Large intestine (tissue), 3 donors: ENCODE results near the gene TMEM245. TPM values are rescaled to one million over a fixed set of nuclear protein-coding genes. Genes with fewer than 3 reads are reported as not detected.
A peak's percentile ranks its signal among the peaks of the same experiment; 100 is the strongest.
"Not testable (repeated sequence)": the region's sequence is repeated elsewhere in the genome, so short reads cannot be mapped to it uniquely, and the experiment has no call there.

Experiments used
- DNase-seq, 2 donors: peaks; one replicate each; pipeline versions ENCODE4 v3.0.0 to v3.0.0-alpha.2; 2013
- H3K27ac ChIP-seq: one replicate; pipeline ENCODE4 v1.5.1; 2013; ENCODE audit warnings: low read length
- H3K27me3 ChIP-seq: 2 replicates; pipeline ENCODE4 v1.6.1; 2013; ENCODE audit warnings: low read length; ENCODE audit not compliant: control insufficient read depth, insufficient read depth
- H3K36me3 ChIP-seq: 2 replicates; pipeline ENCODE4 v1.6.1; 2013; ENCODE audit warnings: low read length; ENCODE audit not compliant: control insufficient read depth, insufficient read depth
- H3K4me1 ChIP-seq: one replicate; pipeline ENCODE4 v1.6.1; 2013; ENCODE audit warnings: low read length; ENCODE audit not compliant: control insufficient read depth, insufficient read depth
- H3K4me3 ChIP-seq: one replicate; pipeline ENCODE4 v1.5.1; 2013; ENCODE audit warnings: low read length
- H3K9me3 ChIP-seq: one replicate; pipeline ENCODE4 v1.6.1; 2013; ENCODE audit warnings: mild to moderate bottlenecking, low read depth, low read length, moderate library complexity; ENCODE audit not compliant: control insufficient read depth
- WGBS: methylation state at CpG from one replicate; pipeline ENCODE4 v1.1.5; 2013; ENCODE audit warnings: low lambda C conversion rate; ENCODE audit not compliant: insufficient coverage; 5-methylcytosine and 5-hydroxymethylcytosine counted together
- polyA plus RNA-seq: library from polyadenylated mRNA; unstranded; fragments of 120-200 nt; gene quantifications from one replicate; pipeline ENCODE4 v1.2.1, GENCODE V29; 2013

TMEM245 gene
- polyA plus RNA-seq, 1 donor, result 62.0 TPM

DNA sequence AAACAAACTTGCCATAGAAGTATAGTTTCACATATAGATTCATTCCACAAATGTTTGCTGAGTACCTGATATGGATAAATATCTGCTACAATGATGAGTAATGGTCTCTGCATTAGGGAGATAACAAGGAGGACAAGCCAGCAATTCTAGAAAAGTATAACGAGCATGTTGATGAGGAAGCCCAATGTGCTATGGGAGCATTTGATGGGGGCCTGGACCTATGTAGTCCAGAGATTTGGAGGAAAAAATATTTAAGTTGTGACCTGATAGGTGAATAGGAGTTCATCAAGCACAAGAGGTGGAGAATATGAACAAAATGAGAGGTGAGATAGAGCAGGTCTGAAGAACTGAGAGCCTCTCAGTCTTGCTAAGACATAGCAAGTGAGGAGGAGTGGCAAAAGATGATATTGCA, 14.4 kb upstream of the TMEM245 start:
- 40% methylated on average over 1 of the region's 1 CpG for WGBS
- no peaks in the 10 kb centered on the region for H3K9me3 ChIP-seq

DNA sequence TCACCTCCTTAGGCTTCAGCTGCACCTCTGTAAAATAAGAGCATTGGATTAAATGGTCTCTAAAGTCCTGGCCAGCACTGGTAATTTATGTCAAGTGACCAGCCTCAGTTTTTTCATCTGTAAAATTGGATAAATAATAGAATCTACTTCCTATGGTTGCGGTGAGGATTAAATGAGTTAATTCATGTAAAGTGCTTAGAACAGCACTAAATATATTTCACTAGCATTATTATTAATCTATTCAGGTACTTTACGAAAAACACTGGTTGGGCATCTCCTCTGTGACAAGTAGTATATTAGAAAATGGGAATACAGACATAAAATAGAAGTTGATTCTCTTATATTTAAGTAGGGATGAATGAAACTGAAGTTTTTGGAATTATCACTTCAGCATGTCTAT, 13.8 kb upstream of the TMEM245 start:
- no peak overlapping the region for H3K27ac ChIP-seq
- WGBS, result 100% methylated on average over 1 of the region's 2 CpGs
- no peaks in the 10 kb centered on the region for H3K9me3 ChIP-seq
- H3K27me3 ChIP-seq, result no peaks in the 10 kb centered on the region
- H3K4me1 ChIP-seq, result peaks cover 28% of the 10 kb centered on the region
- no peak overlapping the region for H3K4me3 ChIP-seq
- no peaks in the 10 kb centered on the region for H3K36me3 ChIP-seq
- DNase-seq, result no peak

More for the DNA sequence above, 14.4 kb upstream of the TMEM245 start:
- Histone ChIP-seq H3K4me3 (no peak overlapping the region), H3K27ac (peak overlapping the region; percentile 4), H3K27me3 (no peaks in the 10 kb centered on the region), H3K4me1 (peaks cover 21% of the 10 kb centered on the region), H3K36me3 (no peaks in the 10 kb centered on the region)
- DNase-seq, result no peak

DNA sequence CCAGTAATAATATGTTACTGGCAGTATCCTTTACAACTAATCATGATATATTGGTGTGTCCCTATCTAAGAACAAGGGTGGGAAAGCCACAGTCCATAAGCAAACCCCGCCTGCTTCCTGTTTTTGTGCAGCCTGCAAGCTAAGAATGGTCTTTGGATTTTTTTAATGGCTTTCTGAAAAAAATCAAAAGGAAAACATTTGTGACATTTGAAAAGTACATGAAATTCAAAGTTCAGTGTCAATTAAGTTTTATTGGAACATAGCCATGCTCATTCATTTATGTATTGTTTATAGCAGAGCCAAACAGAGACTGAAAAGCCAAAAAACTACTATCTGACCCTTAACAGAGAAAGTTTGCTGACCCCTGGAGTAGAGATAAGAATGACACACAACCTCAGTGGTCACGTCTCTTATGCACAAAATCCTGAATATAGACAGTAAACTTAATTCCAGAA, 12.8 kb upstream of the TMEM245 start:
- 20% methylated on average over 1 of the region's 2 CpGs for WGBS
- Histone ChIP-seq H3K9me3 (no peaks in the 10 kb centered on the region), H3K36me3 (no peaks in the 10 kb centered on the region), H3K27ac (peak overlapping the region; percentile 58), H3K4me3 (no peak overlapping the region), H3K27me3 (no peaks in the 10 kb centered on the region), H3K4me1 (peaks cover 31% of the 10 kb centered on the region)
- peak in 1 of 2 donors; percentile 59 for DNase-seq

DNA sequence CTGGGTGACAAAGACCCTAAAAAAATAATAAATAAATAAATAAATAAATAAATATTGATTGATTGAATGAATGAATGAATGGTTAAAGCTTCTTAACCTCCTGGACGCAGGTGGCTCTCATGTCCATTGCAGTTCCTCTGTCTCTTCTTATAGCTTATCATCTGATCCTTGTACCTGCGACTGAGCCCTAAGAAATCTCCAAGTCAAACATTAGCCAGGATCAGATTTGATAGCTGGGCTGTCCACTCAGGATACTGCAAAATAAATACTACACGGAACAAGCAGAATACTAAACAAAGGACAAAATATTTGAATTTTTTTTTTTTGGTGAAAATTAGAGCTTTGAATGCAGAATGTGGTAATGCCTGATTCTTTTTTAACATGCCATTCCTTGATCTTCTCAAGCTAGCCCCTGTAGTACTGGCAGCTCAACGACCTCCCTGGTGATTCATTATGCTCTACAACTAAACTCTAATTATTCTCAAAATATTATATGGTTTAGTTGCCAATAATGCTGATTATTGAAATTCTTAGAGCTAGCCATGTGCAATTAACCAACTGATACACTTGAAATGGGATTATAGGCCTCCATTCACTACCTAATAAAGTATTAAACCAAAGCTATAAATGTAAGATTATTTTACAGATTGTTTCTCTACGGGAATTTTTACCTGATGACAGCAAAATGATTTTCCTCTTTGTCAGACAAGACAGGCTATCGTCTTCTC, 9.9 kb upstream of the TMEM245 start:
- DNase-seq, result peak; percentile 72 to 77
- peaks cover 34% of the 10 kb centered on the region for H3K4me1 ChIP-seq
- peak overlapping the region; percentile 53 for H3K27ac ChIP-seq
- no peaks in the 10 kb centered on the region for H3K27me3 ChIP-seq
- H3K4me3 ChIP-seq, result no peak overlapping the region
- H3K36me3 ChIP-seq, result no peaks in the 10 kb centered on the region
- WGBS, result 45% methylated on average over 2 of the region's 6 CpGs
- no peaks in the 10 kb centered on the region for H3K9me3 ChIP-seq

DNA sequence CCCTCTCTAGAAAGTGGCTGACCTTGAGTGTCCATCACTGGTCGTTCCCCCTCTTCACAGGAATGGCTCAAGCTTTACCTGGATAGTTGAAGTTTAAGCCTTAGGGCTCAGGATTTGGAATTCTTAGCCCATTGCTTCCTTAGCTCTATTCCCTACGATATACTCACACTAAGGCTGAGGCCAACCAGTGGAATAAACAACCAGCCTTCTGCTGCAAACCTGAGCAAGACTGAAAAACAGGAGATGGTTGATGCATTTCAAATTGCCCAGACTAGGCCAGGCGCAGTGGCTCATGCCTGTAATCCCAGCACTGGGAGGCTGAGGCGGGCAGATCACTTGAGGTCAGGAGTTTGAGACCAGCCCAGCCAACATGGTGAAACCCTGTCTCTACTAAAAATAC, 6.9 kb upstream of the TMEM245 start:
- 60% methylated on average over 1 of the region's 4 CpGs for WGBS
- H3K4me1 ChIP-seq, result peaks cover 30% of the 10 kb centered on the region
- H3K27ac ChIP-seq, DNase-seq, H3K27me3 ChIP-seq, H3K4me3 ChIP-seq, H3K9me3 ChIP-seq, H3K36me3 ChIP-seq: not testable (repeated sequence)

DNA sequence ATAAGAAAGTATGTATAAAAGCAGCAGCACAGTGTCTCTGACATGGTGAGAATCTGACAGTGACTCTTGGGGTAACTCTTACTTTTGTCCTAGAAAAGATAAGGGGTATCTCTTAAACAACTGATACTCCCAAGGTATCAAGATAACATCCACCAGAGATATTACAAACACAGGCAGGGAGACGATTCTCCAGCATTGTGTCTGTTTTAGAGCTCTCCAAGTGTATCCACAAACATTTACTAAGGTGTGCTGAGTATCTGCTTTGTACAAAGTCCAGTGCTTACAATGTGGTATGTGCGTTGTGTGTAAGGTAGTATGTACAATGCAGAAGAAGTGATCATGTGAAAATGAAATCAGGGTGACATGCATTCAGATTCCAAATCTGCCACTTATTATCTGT, 4.4 kb upstream of the TMEM245 start:
- peak overlapping the region; percentile 47 for H3K27ac ChIP-seq
- H3K9me3 ChIP-seq, result no peaks in the 10 kb centered on the region
- H3K4me3 ChIP-seq, result no peak overlapping the region
- H3K4me1 ChIP-seq, result peaks cover 30% of the 10 kb centered on the region
- no CpG with 5 or more reads among the region's 2 CpGs for WGBS
- H3K27me3 ChIP-seq, result no peaks in the 10 kb centered on the region
- H3K36me3 ChIP-seq, result no peaks in the 10 kb centered on the region
- peak; percentile 54 to 75 for DNase-seq

DNA sequence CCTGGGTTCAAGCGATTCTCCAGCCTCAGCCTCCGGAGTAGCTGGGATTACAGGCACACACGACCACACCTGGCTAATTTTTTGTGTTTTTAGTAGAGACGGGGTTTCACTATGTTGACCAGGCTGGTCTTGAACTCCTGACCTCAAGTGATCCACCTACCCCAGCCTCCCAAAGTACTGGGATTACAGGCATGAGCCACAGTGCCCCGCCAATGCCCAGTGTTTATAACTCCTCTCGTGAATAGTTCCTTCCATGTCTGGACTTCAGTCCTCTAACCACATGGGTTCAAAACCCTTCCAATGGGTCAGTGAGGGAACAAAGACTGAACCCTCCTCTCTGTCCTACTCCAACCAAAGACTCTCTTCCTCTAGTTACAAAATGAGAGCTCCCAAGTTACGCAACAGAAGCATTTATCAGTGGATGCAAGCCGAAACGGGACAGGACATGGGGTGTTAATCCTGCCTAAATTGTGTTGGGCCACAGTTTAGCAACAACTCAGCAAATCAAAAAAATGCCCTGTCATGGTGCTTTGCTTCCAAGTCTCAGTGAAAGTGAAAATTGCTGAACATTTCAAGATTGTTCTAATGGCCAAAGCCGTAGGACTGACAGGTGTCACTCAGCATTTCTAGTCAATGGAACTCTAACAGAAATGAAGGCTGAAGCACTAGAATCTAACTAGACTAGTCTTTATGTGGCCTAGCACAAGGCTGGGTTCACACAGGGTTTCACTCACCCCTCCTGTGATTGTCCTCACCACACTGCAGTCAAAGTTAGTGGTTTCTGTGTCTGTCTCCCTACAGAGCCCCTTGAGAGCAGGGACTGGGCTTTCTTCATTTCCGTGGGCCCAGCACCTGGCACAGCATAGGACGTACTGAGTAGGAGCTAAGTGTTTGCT, 3.2 kb upstream of the TMEM245 start:
- Histone ChIP-seq H3K4me1 (peaks cover 21% of the 10 kb centered on the region), H3K27me3 (no peaks in the 10 kb centered on the region), H3K36me3 (no peaks in the 10 kb centered on the region), H3K9me3 (no peaks in the 10 kb centered on the region), H3K27ac (no peak overlapping the region), H3K4me3 (no peak overlapping the region)
- DNase-seq, result no peak
- WGBS, result 83% methylated on average over 1 of the region's 12 CpGs

DNA sequence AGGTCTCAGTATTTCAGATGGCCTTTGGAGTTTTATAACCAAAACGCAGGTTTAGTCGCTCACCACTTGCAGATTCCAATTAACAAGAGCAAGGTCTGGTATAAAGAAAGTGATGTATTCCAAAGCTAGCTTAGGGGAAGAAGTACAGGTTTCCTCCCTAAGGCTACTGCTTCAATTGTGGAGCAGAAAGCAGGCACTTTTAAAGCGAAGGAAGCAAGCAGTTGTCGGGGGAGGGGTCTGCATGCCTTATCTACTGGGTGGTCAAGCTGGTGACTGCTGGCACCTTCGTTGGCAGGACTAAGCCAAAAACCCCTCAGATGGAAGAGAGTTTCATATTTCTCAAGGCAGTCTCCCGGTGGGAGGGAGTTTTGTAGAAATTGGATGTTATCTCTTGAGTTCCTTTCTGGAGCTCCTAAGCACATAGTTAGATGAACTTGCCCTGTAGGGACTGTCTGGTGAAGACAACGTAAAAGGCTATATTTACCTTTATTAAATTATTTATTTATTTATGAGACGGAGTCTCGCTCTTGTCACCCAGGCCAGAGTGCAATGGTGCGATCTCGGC, 1.6 kb upstream of the TMEM245 start:
- Histone ChIP-seq H3K36me3 (no peaks in the 10 kb centered on the region), H3K4me3 (no peak overlapping the region), H3K27ac (no peak overlapping the region), H3K4me1 (peaks cover 21% of the 10 kb centered on the region), H3K27me3 (no peaks in the 10 kb centered on the region), H3K9me3 (no peaks in the 10 kb centered on the region)
- no peak for DNase-seq
- 40% methylated on average over 1 of the region's 11 CpGs for WGBS

DNA sequence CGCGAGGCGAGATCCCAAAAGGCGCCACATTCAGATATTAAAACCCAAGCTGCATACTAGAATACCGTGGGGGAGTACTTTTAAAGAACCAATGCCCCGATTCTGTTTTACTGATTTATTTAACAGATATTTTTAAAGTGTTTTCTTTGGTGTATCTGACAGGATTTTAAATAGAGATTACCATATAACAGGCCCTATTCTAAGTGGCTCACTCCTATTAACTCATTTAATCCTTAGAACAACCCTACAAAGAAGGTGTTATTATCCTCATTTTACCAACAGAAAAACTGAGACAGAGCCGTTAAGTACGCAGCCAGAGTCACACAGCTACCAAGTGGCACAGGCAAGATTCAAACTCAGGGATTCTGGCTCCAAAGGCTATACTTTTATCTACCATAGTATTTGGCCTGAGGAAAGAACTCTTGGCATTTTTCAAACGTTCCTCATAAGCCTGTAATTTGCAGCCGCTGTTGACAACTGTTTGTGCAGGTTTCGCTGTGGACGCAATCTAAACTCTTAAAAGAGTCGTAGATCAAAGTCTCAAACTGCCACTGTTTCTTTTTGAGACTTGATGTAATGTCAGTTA, 550 bp upstream of the TMEM245 start:
- WGBS, result no CpG with 5 or more reads among the region's 13 CpGs
- no peaks in the 10 kb centered on the region for H3K27me3 ChIP-seq
- no peak overlapping the region for H3K27ac ChIP-seq
- H3K36me3 ChIP-seq, result no peaks in the 10 kb centered on the region
- H3K4me3 ChIP-seq, result no peak overlapping the region
- DNase-seq, result no peak
- peaks cover 25% of the 10 kb centered on the region for H3K4me1 ChIP-seq
- no peaks in the 10 kb centered on the region for H3K9me3 ChIP-seq

DNA sequence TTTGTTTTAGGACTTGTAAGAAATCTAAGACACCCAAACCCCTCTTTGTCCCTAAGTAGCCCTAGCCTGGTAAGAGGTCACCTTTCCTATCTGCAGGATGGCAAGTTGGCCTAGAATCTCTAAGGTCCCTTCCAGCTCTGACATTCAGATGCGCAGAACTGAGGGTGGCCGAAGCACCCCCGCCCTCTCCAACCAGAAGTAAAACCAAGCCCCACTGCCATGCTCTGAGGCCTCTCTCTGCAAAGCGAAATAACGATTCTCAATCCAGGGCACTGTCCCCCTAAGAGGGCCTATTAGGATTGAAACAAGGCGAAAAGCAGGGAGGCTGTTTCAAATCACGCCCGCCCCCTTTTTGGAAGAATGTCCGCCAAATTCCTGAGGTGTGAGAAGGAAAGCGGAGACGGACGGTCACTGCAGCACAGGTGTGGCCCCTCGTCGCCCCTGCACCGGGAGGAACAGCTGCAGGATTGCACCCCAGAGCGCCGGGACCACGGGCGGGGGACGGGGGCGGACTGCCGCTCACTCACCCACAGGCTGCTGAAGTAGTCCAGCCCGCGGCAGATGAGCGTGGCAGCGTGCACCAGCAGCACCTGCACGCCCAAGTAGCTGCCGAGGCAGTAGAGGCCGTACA, 824 bp downstream of the TMEM245 start:
- Histone ChIP-seq H3K4me1 (peaks cover 18% of the 10 kb centered on the region), H3K36me3 (no peaks in the 10 kb centered on the region), H3K9me3 (no peaks in the 10 kb centered on the region), H3K27ac (peak overlapping the region; percentile 78), H3K4me3 (peak overlapping the region; percentile 83), H3K27me3 (no peaks in the 10 kb centered on the region)
- WGBS, result no CpG with 5 or more reads among the region's 29 CpGs
- no peak for DNase-seq
